Lower lobe of right lung (tissue), 2 donors: Measurements from ENCODE around the gene AFAP1. TPM values are rescaled to one million over a fixed set of nuclear protein-coding genes. Genes with fewer than 3 reads are reported as not detected.

Source experiments
- ATAC-seq, 2 donors: fragments of 200-7000 bp; cut with Tn5 transposase; one replicate each; pipeline ENCODE4 v1.9.1; 2020 to 2022; ENCODE audit warnings: mild to moderate bottlenecking in 2 of 2, moderate library complexity in 2 of 2
- DNase-seq: peaks from one replicate; pipeline ENCODE4 v3.0.0-alpha.2; 2020
- H3K27ac ChIP-seq: fragments of 200-600 bp; one replicate; pipeline ENCODE4 v1.8.0; 2022
- H3K27me3 ChIP-seq: fragments of 200-600 bp; one replicate; pipeline ENCODE4 v1.8.0; 2022; ENCODE audit warnings: low read depth
- H3K36me3 ChIP-seq: fragments of 200-600 bp; one replicate; pipeline ENCODE4 v1.8.0; 2022; ENCODE audit warnings: mild to moderate bottlenecking
- H3K4me1 ChIP-seq: fragments of 200-600 bp; one replicate; pipeline ENCODE4 v1.8.0; 2022
- H3K4me3 ChIP-seq: fragments of 200-600 bp; one replicate; pipeline ENCODE4 v1.8.0; 2022; ENCODE audit warnings: mild to moderate bottlenecking
- H3K9me3 ChIP-seq: fragments of 200-600 bp; one replicate; pipeline ENCODE4 v1.8.0; 2022
- CTCF ChIP-seq: fragments of 200-600 bp; IDR thresholded peaks from one replicate; pipeline ENCODE4 v1.8.0; 2022; ENCODE audit warnings: antibody characterized with exemption, mild to moderate bottlenecking
- intact Hi-C: fragments of 100-400 bp; cut with DNase I; formaldehyde crosslinking; loops from one replicate; pipeline ENCODE4 v1.11.0; 2022
- total RNA-seq: library from RNA; stranded (reverse); fragmentation: NEBNext Ultra II Directional; extraction: Animal tissue kit (Norgen Biotek cat#: 25700); gene quantifications from one replicate; pipeline ENCODE4 v1.2.1, GENCODE V29; 2021
- donor health status: DM: no; HTN: yes; CAD: no; lungs with severe emphysema.

The AFAP1 gene
- total RNA-seq, 1 donor from 2014 or later = 21.0 TPM

- intact Hi-C loops = no loop called here
- H3K4me1 ChIP-seq = peaks cover 27% of the 10 kb centered on the region
- ATAC-seq (no peak), DNase-seq (no peak)
- no peaks in the 10 kb centered on the region for H3K27me3 ChIP-seq
- TF ChIP-seq CTCF = no peak
- H3K4me3 ChIP-seq = no peak overlapping the region
- no peaks in the 10 kb centered on the region for H3K9me3 ChIP-seq
- no peak overlapping the region for H3K27ac ChIP-seq
- no peaks in the 10 kb centered on the region for H3K36me3 ChIP-seq
These were observed 2.7 kb downstream of the AFAP1 start for GRCh38 chr4:7937006-7937405.

- no peak overlapping the region for H3K27ac ChIP-seq
- TF ChIP-seq CTCF = no peak
- DNase-seq (no peak), ATAC-seq (no peak)
- intact Hi-C loops = no loop called here
- no peaks in the 10 kb centered on the region for H3K36me3 ChIP-seq
- H3K4me1 ChIP-seq = peaks cover 37% of the 10 kb centered on the region
- H3K9me3 ChIP-seq = no peaks in the 10 kb centered on the region
- no peak overlapping the region for H3K4me3 ChIP-seq
- H3K27me3 ChIP-seq = no peaks in the 10 kb centered on the region
These were observed 5.8 kb downstream of the AFAP1 start for GRCh38 chr4:7933651-7934510.

GRCh38 chr4:7932287-7932686, 7.4 kb downstream of the AFAP1 start:
- intact Hi-C loops = no loop called here
- Histone ChIP-seq H3K4me1 (peaks cover 28% of the 10 kb centered on the region), H3K4me3 (no peak overlapping the region), H3K27me3 (no peaks in the 10 kb centered on the region), H3K27ac (no peak overlapping the region), H3K9me3 (no peaks in the 10 kb centered on the region), H3K36me3 (no peaks in the 10 kb centered on the region)
- ATAC-seq = no peak
- TF ChIP-seq CTCF = no peak
- no peak for DNase-seq

- H3K36me3 ChIP-seq = no peaks in the 10 kb centered on the region
- ATAC-seq (peak; percentile 88 to 92), DNase-seq (peak; percentile 72)
- peak; percentile 12 for TF ChIP-seq CTCF
- intact Hi-C loops = no loop called here
- no peak overlapping the region for H3K4me3 ChIP-seq
- no peaks in the 10 kb centered on the region for H3K27me3 ChIP-seq
- peaks cover 16% of the 10 kb centered on the region for H3K4me1 ChIP-seq
- H3K27ac ChIP-seq = no peak overlapping the region
- H3K9me3 ChIP-seq = no peaks in the 10 kb centered on the region
These were observed 10.3 kb downstream of the AFAP1 start for GRCh38 chr4:7929118-7929951.

- DNase-seq = no peak
- Histone ChIP-seq H3K27ac (no peak overlapping the region), H3K4me1 (peaks cover 16% of the 10 kb centered on the region), H3K4me3 (no peak overlapping the region), H3K9me3 (no peaks in the 10 kb centered on the region), H3K36me3 (no peaks in the 10 kb centered on the region), H3K27me3 (no peaks in the 10 kb centered on the region)
- ATAC-seq = no peak
- intact Hi-C loops = no loop called here
- TF ChIP-seq CTCF = no peak
These were observed 10.9 kb downstream of the AFAP1 start for GRCh38 chr4:7928711-7929110.
